ENCODE measurements around the gene GNGT2. TPM values are rescaled to one million over a fixed set of nuclear protein-coding genes. Genes with fewer than 3 reads are reported as not detected.
"Not testable (repeated sequence)": the region's sequence is repeated elsewhere in the genome, so short reads cannot be mapped to it uniquely, and the experiment has no call there.

The GNGT2 gene
- polyA plus RNA-seq, 1 of the 3 experiments (the other 2 are of a cell fraction) = 11.0 TPM

DNA sequence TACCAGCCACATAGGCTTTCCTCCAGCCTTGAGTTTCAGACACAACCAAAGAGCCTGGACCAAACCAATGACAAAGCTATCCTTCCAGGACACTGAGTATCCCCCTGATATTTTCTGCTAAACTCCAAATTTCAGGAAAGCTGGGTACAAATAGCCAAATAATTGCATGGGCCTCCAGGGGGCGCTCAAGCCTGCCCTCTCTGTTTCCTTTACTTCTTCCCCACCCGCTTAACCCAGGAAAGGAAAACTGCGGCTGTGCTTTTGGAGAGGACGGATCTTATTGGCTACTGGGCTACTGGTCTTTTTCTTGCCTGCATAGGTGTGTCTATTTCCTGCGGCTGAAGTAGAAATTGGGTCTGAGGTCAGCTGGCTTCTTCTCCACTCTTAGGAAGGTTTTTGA, 30.1 kb downstream of the GNGT2 start (continued):
- TF ChIP-seq, protein P1, sequence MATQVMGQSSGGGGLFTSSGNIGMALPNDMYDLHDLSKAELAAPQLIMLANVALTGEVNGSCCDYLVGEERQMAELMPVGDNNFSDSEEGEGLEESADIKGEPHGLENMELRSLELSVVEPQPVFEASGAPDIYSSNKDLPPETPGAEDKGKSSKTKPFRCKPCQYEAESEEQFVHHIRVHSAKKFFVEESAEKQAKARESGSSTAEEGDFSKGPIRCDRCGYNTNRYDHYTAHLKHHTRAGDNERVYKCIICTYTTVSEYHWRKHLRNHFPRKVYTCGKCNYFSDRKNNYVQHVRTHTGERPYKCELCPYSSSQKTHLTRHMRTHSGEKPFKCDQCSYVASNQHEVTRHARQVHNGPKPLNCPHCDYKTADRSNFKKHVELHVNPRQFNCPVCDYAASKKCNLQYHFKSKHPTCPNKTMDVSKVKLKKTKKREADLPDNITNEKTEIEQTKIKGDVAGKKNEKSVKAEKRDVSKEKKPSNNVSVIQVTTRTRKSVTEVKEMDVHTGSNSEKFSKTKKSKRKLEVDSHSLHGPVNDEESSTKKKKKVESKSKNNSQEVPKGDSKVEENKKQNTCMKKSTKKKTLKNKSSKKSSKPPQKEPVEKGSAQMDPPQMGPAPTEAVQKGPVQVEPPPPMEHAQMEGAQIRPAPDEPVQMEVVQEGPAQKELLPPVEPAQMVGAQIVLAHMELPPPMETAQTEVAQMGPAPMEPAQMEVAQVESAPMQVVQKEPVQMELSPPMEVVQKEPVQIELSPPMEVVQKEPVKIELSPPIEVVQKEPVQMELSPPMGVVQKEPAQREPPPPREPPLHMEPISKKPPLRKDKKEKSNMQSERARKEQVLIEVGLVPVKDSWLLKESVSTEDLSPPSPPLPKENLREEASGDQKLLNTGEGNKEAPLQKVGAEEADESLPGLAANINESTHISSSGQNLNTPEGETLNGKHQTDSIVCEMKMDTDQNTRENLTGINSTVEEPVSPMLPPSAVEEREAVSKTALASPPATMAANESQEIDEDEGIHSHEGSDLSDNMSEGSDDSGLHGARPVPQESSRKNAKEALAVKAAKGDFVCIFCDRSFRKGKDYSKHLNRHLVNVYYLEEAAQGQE (IDR thresholded peaks at IDR 0.05; ENCODE audit: low read depth, low read length) = no peak
- no peak for TF ChIP-seq POLR2AphosphoS5 (IDR thresholded peaks at IDR 0.05; ENCODE audit: low read depth, low read length)
- TF ChIP-seq, protein P2, sequence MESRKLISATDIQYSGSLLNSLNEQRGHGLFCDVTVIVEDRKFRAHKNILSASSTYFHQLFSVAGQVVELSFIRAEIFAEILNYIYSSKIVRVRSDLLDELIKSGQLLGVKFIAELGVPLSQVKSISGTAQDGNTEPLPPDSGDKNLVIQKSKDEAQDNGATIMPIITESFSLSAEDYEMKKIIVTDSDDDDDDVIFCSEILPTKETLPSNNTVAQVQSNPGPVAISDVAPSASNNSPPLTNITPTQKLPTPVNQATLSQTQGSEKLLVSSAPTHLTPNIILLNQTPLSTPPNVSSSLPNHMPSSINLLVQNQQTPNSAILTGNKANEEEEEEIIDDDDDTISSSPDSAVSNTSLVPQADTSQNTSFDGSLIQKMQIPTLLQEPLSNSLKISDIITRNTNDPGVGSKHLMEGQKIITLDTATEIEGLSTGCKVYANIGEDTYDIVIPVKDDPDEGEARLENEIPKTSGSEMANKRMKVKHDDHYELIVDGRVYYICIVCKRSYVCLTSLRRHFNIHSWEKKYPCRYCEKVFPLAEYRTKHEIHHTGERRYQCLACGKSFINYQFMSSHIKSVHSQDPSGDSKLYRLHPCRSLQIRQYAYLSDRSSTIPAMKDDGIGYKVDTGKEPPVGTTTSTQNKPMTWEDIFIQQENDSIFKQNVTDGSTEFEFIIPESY (IDR thresholded peaks at IDR 0.05; ENCODE audit: borderline replicate concordance, low read depth) = no peak

DNA sequence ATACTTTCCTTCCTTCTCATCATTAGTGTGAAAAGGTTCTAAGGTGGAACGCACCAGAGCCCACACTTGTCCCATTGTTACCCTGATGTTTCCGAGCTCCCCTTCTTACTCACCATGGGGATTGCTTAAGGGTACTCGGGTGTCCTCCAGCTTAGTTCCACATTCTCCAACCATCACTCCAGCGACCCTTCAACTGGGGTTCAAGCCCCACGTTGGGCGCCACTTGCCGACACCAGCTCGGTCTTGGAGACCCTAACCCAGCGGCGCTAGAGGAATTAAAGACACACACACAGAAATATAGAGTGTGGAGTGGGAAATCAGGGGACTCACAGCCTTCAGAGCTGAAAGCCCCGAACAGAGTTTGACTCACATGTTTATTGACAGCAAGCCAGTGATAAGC, 34.4 kb downstream of the GNGT2 start:
- 12% methylated on average over 11 of the region's 11 CpGs for WGBS (ENCODE audit: low lambda C conversion rate)
- DNase-seq; H2AFZ ChIP-seq (ENCODE audit: low read depth); H3F3A ChIP-seq (replicated peaks; ENCODE audit: insufficient read depth); H3K4me2 ChIP-seq; H3K4me3 ChIP-seq (ENCODE audit: low read depth in 2 of 2, low read length in 1 of 2); H4K20me1 ChIP-seq (ENCODE audit: insufficient read depth); H3K27ac ChIP-seq (ENCODE audit: low read depth in 2 of 2, low read length in 1 of 2); H3K36me3 ChIP-seq (replicated peaks in 1 of 2; ENCODE audit: control insufficient read depth in 1 of 2, insufficient read depth in 2 of 2, low read length in 1 of 2); H3K79me2 ChIP-seq (ENCODE audit: insufficient read depth); H3K9ac ChIP-seq; H3K4me1 ChIP-seq (ENCODE audit: control insufficient read depth in 1 of 2, insufficient read depth in 2 of 2, low read depth in 1 of 2, low read length in 1 of 2); POLR2A ChIA-PET; H3K9me2 ChIP-seq: not testable (repeated sequence)
- Histone ChIP-seq H3K27me3 (ENCODE audit: insufficient read depth) (peaks cover 77% of the 10 kb centered on the region), H3K9me3 (peaks cover 12% of the 10 kb centered on the region; the same call in 1 of the 2 replicates)
- CTCF ChIA-PET = interaction anchor here (1.3 kb wide), 1 partner anchor 51 kb away, joined by 4 read pairs; no protein-coding TSS in a partner anchor

DNA sequence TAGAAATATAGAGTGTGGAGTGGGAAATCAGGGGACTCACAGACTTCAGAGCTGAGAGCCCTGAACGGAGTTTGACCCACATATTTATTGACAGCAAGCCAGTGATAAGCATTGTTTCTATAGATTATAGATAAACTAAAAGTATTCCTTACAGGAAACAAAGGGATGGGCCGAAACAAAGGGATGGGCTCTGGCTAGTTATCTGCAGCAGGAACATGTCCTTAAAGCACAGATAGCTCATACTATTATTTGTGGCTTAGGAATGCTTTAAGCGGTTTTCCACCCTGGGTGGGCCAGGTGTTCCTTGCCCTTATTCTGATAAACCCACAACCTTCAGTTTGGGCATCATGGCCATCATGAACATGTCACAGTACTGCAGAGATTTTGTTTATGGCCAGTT, 39.7 kb downstream of the GNGT2 start:
- CTCF ChIA-PET = interaction anchor here (1.4 to 2.5 kb wide), 4 partner anchors 10 to 55 kb away, joined by 3 to 12 read pairs (median 4); no protein-coding TSS in a partner anchor
- H4K20me1 ChIP-seq (ENCODE audit: insufficient read depth); DNase-seq; H3K79me2 ChIP-seq (ENCODE audit: insufficient read depth); H3K27ac ChIP-seq (ENCODE audit: low read depth in 2 of 2, low read length in 1 of 2); H3K36me3 ChIP-seq (replicated peaks in 1 of 2; ENCODE audit: control insufficient read depth in 1 of 2, insufficient read depth in 2 of 2, low read length in 1 of 2); H3K4me2 ChIP-seq; H3K4me1 ChIP-seq (ENCODE audit: control insufficient read depth in 1 of 2, insufficient read depth in 2 of 2, low read depth in 1 of 2, low read length in 1 of 2); H3K9ac ChIP-seq; H3F3A ChIP-seq (replicated peaks; ENCODE audit: insufficient read depth); H3K4me3 ChIP-seq (ENCODE audit: low read depth in 2 of 2, low read length in 1 of 2); POLR2A ChIA-PET; H2AFZ ChIP-seq (ENCODE audit: low read depth); H3K9me3 ChIP-seq; H3K9me2 ChIP-seq: not testable (repeated sequence)
- WGBS (ENCODE audit: low lambda C conversion rate) = 8% methylated on average over 3 of the region's 3 CpGs
- peaks cover 87% of the 10 kb centered on the region for H3K27me3 ChIP-seq (ENCODE audit: insufficient read depth)

Measured in SK-N-SH (cell line).